ENCODE data around the gene CFAP300. TPM values are rescaled to one million over a fixed set of nuclear protein-coding genes. Genes with fewer than 3 reads are reported as not detected.

CFAP300 gene
- total RNA-seq, 4 donors from 2014 or later, result 0.51 to 3.9 (median 2.4) TPM

- WGBS, result 4% methylated on average over 38 of the region's 61 CpGs
- peaks cover 44% of the 10 kb centered on the region for H3K4me1 ChIP-seq
- TF ChIP-seq EP300 (IDR thresholded peaks at IDR 0.05), result no peak
Observed at GRCh38 chr11:102111011-102111786, 64.0 kb downstream of the CFAP300 start.

GRCh38 chr11:102111787-102112508 lies 64.7 kb downstream of the CFAP300 start:
- Histone ChIP-seq H3K4me1 (peaks cover 50% of the 10 kb centered on the region), H3K27me3 (no peaks in the 10 kb centered on the region), H3K27ac (peak overlapping the region; percentile 100), H3K36me3 (no peaks in the 10 kb centered on the region), H3K4me3 (peak overlapping the region; percentile 96), H3K9me3 (no peaks in the 10 kb centered on the region)
- DNase-seq (ENCODE audit: low spot score in 2 of 2), result no peak
- 3% methylated on average over 20 of the region's 20 CpGs for WGBS
- TF ChIP-seq POLR2A (IDR thresholded peaks at IDR 0.05), result no peak
- peak in 2 of 3 donors; percentile 26 to 52 for TF ChIP-seq POLR2AphosphoS5 (IDR thresholded peaks at IDR 0.05)

More at GRCh38 chr11:102111011-102111786, 64.0 kb downstream of the CFAP300 start:
- Histone ChIP-seq H3K36me3 (no peaks in the 10 kb centered on the region), H3K9me3 (no peaks in the 10 kb centered on the region), H3K27me3 (no peaks in the 10 kb centered on the region), H3K27ac (peak overlapping the region; percentile 100), H3K4me3 (peak overlapping the region; percentile 96)
- DNase-seq (ENCODE audit: low spot score in 2 of 2), result peak; percentile 82 to 88

DNA sequence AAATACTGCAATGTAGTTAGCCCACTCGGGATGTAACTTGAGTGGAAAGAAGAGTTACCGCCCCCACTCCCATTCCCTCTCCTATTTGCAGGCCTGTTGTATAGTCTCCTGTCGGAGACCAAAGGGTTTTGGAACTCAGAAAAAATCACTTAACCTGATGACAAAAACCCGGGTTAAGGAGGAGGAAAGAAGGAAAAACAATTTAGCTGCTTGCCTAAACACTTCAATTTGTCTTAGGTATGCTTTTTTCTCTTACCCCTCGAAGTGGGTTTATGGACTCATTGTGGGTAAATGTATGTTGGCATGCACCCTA lies 65.2 kb downstream of the CFAP300 start:
- peaks cover 54% of the 10 kb centered on the region for H3K4me1 ChIP-seq
- 14% methylated on average over 5 of the region's 5 CpGs for WGBS
- DNase-seq (ENCODE audit: low spot score in 2 of 2), result no peak

DNA sequence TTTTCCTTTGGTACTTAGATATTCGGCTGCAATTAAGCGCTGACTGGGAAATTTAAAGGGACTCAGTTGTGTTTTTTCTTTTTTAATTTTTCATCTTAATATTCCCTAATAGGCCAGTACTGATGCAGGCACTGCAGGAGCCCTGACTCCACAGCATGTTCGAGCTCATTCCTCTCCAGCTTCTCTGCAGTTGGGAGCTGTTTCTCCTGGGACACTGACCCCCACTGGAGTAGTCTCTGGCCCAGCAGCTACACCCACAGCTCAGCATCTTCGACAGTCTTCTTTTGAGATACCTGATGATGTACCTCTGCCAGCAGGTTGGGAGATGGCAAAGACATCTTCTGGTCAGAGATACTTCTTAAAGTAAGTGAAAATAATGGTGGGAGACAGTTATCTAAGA lies 66.8 kb downstream of the CFAP300 start:
- peak overlapping the region; percentile 96 for H3K4me3 ChIP-seq

More for the DNA sequence above, 65.2 kb downstream of the CFAP300 start:
- TF ChIP-seq EP300 (IDR thresholded peaks at IDR 0.05), result no peak
- no peak for TF ChIP-seq POLR2A (IDR thresholded peaks at IDR 0.05)
- TF ChIP-seq, protein P1, sequence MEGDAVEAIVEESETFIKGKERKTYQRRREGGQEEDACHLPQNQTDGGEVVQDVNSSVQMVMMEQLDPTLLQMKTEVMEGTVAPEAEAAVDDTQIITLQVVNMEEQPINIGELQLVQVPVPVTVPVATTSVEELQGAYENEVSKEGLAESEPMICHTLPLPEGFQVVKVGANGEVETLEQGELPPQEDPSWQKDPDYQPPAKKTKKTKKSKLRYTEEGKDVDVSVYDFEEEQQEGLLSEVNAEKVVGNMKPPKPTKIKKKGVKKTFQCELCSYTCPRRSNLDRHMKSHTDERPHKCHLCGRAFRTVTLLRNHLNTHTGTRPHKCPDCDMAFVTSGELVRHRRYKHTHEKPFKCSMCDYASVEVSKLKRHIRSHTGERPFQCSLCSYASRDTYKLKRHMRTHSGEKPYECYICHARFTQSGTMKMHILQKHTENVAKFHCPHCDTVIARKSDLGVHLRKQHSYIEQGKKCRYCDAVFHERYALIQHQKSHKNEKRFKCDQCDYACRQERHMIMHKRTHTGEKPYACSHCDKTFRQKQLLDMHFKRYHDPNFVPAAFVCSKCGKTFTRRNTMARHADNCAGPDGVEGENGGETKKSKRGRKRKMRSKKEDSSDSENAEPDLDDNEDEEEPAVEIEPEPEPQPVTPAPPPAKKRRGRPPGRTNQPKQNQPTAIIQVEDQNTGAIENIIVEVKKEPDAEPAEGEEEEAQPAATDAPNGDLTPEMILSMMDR (IDR thresholded peaks at IDR 0.05), result no peak
- no peak for TF ChIP-seq POLR2AphosphoS5 (IDR thresholded peaks at IDR 0.05)
- H3K4me3 ChIP-seq, result peak overlapping the region; percentile 96
- H3K27ac ChIP-seq, result peak overlapping the region; percentile 100
- H3K36me3 ChIP-seq, result no peaks in the 10 kb centered on the region
- no peaks in the 10 kb centered on the region for H3K9me3 ChIP-seq
- H3K27me3 ChIP-seq, result no peaks in the 10 kb centered on the region

GRCh38 chr11:102115557-102115956 lies 68.3 kb downstream of the CFAP300 start:
- Histone ChIP-seq H3K4me1 (peaks cover 72% of the 10 kb centered on the region), H3K36me3 (no peaks in the 10 kb centered on the region), H3K27me3 (no peaks in the 10 kb centered on the region), H3K9me3 (no peaks in the 10 kb centered on the region), H3K27ac (no peak overlapping the region), H3K4me3 (no peak overlapping the region)
- no peak for DNase-seq (ENCODE audit: low spot score in 2 of 2)
- TF ChIP-seq EP300 (IDR thresholded peaks at IDR 0.05) (no peak), POLR2AphosphoS5 (IDR thresholded peaks at IDR 0.05) (no peak), POLR2A (IDR thresholded peaks at IDR 0.05) (no peak)
- TF ChIP-seq, protein P1 (IDR thresholded peaks at IDR 0.05), result no peak

More for the DNA sequence above, 66.8 kb downstream of the CFAP300 start:
- Histone ChIP-seq H3K4me1 (peaks cover 63% of the 10 kb centered on the region), H3K36me3 (no peaks in the 10 kb centered on the region), H3K27me3 (no peaks in the 10 kb centered on the region), H3K9me3 (no peaks in the 10 kb centered on the region), H3K27ac (no peak overlapping the region)
- DNase-seq (ENCODE audit: low spot score in 2 of 2), result no peak
- TF ChIP-seq POLR2A (IDR thresholded peaks at IDR 0.05), result no peak
- TF ChIP-seq, protein P1 (IDR thresholded peaks at IDR 0.05), result no peak
- no peak for TF ChIP-seq EP300 (IDR thresholded peaks at IDR 0.05)
- no peak for TF ChIP-seq POLR2AphosphoS5 (IDR thresholded peaks at IDR 0.05)
- 51% methylated on average over 4 of the region's 4 CpGs for WGBS
